WTC11 (cell line): ENCODE results near the gene RABGGTA.

Experiments used
- EMX1 ChIP-seq: fragments of 250-450 bp; sonication (Bioruptor Pico); IDR thresholded peaks from 2 replicates; pipeline ENCODE4 v1.8.0; 2021; ENCODE audit warnings: mild to moderate bottlenecking
- JAZF1 ChIP-seq: fragments of 250-450 bp; sonication (Bioruptor Pico); IDR thresholded peaks from 2 replicates; pipeline ENCODE4 v1.9.0; 2021; ENCODE audit warnings: moderate library complexity, mild to moderate bottlenecking, inconsistent platforms
- NFATC4 ChIP-seq: fragments of 250-450 bp; sonication (Bioruptor Pico); IDR thresholded peaks from 2 replicates; pipeline ENCODE4 v1.9.0; 2021; ENCODE audit warnings: mild to moderate bottlenecking
- NR2C2 ChIP-seq: sonication (generic); formaldehyde crosslinking; IDR thresholded peaks from 2 replicates; pipeline ENCODE4 v1.8.0; 2022; ENCODE audit warnings: mild to moderate bottlenecking, missing genetic modification reagents
- SP1 ChIP-seq: sonication (generic); formaldehyde crosslinking; conservative IDR thresholded peaks from 2 replicates; pipeline ENCODE4 v1.8.1; 2022; ENCODE audit warnings: missing genetic modification reagents
- ZNF121 ChIP-seq: sonication (generic); formaldehyde crosslinking; IDR thresholded peaks from 2 replicates; pipeline ENCODE4 v1.8.0; 2023; ENCODE audit warnings: missing genetic modification reagents
- TF ChIP-seq, protein P1 (sequence below): sonication (generic); formaldehyde crosslinking; IDR thresholded peaks from 2 replicates; pipeline ENCODE4 v1.8.1; 2022; ENCODE audit warnings: low read depth, mild to moderate bottlenecking, moderate library complexity, missing genetic modification reagents, borderline replicate concordance
- TF ChIP-seq, protein P2 (sequence below): sonication (generic); formaldehyde crosslinking; IDR thresholded peaks from 2 replicates; pipeline ENCODE4 v1.8.0; 2022; ENCODE audit warnings: mild to moderate bottlenecking, missing genetic modification reagents
- TF ChIP-seq, protein P3 (sequence below): sonication (generic); formaldehyde crosslinking; IDR thresholded peaks from 2 replicates; pipeline ENCODE4 v1.8.0; 2022; ENCODE audit warnings: mild to moderate bottlenecking, missing genetic modification reagents
- TF ChIP-seq, protein P4 (sequence below): fragments of 200-600 bp; IDR thresholded peaks from 2 replicates; pipeline ENCODE4 v1.8.0; 2022; ENCODE audit warnings: antibody characterized with exemption
- TF ChIP-seq, protein P5 (sequence below): sonication (generic); formaldehyde crosslinking; IDR thresholded peaks from 2 replicates; pipeline ENCODE4 v1.8.1; 2023; ENCODE audit warnings: mild to moderate bottlenecking, missing genetic modification reagents, moderate library complexity
- TF ChIP-seq, protein P6 (sequence below): sonication (generic); formaldehyde crosslinking; IDR thresholded peaks from 2 replicates; pipeline ENCODE4 v1.8.0; 2023; ENCODE audit warnings: missing genetic modification reagents, mild to moderate bottlenecking, borderline replicate concordance

DNA sequence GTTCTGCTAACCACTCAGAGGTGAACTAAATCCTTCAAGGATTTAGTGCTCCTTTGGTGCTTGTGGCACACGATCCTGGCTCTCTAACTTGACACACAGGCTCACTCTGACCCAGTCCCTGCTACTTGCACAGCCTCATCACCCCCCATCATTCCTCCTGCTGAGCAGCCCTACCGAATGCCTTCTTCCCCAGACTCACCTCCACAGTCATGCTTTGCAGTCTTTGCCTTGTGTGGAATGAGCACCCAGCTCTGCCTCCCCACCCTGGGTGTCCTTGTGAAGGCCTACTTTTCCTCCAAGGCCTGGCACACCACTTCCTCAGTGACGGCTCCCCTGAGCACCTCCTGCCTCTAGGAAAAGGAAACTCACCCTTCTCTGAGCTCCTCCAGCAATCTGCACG, 21.0 kb downstream of the RABGGTA start:
- TF ChIP-seq NFATC4 (no peak), SP1 (CRISPR knock-in tag) (no peak), NR2C2 (CRISPR knock-in tag) (no peak), ZNF121 (no peak), EMX1 (CRISPR knock-in tag) (no peak), JAZF1 (CRISPR knock-in tag) (no peak)
- TF ChIP-seq, protein P1, sequence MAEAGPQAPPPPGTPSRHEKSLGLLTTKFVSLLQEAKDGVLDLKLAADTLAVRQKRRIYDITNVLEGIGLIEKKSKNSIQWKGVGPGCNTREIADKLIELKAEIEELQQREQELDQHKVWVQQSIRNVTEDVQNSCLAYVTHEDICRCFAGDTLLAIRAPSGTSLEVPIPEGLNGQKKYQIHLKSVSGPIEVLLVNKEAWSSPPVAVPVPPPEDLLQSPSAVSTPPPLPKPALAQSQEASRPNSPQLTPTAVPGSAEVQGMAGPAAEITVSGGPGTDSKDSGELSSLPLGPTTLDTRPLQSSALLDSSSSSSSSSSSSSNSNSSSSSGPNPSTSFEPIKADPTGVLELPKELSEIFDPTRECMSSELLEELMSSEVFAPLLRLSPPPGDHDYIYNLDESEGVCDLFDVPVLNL (CRISPR knock-in tag): no peak
- TF ChIP-seq, protein P2, sequence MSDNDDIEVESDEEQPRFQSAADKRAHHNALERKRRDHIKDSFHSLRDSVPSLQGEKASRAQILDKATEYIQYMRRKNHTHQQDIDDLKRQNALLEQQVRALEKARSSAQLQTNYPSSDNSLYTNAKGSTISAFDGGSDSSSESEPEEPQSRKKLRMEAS: no peak
- TF ChIP-seq, protein P3, sequence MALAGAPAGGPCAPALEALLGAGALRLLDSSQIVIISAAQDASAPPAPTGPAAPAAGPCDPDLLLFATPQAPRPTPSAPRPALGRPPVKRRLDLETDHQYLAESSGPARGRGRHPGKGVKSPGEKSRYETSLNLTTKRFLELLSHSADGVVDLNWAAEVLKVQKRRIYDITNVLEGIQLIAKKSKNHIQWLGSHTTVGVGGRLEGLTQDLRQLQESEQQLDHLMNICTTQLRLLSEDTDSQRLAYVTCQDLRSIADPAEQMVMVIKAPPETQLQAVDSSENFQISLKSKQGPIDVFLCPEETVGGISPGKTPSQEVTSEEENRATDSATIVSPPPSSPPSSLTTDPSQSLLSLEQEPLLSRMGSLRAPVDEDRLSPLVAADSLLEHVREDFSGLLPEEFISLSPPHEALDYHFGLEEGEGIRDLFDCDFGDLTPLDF (CRISPR knock-in tag): no peak
- TF ChIP-seq, protein P4, sequence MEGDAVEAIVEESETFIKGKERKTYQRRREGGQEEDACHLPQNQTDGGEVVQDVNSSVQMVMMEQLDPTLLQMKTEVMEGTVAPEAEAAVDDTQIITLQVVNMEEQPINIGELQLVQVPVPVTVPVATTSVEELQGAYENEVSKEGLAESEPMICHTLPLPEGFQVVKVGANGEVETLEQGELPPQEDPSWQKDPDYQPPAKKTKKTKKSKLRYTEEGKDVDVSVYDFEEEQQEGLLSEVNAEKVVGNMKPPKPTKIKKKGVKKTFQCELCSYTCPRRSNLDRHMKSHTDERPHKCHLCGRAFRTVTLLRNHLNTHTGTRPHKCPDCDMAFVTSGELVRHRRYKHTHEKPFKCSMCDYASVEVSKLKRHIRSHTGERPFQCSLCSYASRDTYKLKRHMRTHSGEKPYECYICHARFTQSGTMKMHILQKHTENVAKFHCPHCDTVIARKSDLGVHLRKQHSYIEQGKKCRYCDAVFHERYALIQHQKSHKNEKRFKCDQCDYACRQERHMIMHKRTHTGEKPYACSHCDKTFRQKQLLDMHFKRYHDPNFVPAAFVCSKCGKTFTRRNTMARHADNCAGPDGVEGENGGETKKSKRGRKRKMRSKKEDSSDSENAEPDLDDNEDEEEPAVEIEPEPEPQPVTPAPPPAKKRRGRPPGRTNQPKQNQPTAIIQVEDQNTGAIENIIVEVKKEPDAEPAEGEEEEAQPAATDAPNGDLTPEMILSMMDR: no peak
- TF ChIP-seq, protein P5, sequence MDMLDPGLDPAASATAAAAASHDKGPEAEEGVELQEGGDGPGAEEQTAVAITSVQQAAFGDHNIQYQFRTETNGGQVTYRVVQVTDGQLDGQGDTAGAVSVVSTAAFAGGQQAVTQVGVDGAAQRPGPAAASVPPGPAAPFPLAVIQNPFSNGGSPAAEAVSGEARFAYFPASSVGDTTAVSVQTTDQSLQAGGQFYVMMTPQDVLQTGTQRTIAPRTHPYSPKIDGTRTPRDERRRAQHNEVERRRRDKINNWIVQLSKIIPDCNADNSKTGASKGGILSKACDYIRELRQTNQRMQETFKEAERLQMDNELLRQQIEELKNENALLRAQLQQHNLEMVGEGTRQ (CRISPR knock-in tag): no peak
- TF ChIP-seq, protein P6, sequence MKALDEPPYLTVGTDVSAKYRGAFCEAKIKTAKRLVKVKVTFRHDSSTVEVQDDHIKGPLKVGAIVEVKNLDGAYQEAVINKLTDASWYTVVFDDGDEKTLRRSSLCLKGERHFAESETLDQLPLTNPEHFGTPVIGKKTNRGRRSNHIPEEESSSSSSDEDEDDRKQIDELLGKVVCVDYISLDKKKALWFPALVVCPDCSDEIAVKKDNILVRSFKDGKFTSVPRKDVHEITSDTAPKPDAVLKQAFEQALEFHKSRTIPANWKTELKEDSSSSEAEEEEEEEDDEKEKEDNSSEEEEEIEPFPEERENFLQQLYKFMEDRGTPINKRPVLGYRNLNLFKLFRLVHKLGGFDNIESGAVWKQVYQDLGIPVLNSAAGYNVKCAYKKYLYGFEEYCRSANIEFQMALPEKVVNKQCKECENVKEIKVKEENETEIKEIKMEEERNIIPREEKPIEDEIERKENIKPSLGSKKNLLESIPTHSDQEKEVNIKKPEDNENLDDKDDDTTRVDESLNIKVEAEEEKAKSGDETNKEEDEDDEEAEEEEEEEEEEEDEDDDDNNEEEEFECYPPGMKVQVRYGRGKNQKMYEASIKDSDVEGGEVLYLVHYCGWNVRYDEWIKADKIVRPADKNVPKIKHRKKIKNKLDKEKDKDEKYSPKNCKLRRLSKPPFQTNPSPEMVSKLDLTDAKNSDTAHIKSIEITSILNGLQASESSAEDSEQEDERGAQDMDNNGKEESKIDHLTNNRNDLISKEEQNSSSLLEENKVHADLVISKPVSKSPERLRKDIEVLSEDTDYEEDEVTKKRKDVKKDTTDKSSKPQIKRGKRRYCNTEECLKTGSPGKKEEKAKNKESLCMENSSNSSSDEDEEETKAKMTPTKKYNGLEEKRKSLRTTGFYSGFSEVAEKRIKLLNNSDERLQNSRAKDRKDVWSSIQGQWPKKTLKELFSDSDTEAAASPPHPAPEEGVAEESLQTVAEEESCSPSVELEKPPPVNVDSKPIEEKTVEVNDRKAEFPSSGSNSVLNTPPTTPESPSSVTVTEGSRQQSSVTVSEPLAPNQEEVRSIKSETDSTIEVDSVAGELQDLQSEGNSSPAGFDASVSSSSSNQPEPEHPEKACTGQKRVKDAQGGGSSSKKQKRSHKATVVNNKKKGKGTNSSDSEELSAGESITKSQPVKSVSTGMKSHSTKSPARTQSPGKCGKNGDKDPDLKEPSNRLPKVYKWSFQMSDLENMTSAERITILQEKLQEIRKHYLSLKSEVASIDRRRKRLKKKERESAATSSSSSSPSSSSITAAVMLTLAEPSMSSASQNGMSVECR (CRISPR knock-in tag): no peak
